Body of pancreas (tissue), 4 donors: ENCODE results near the gene UPF3A. TPM values are rescaled to one million over a fixed set of nuclear protein-coding genes. Genes with fewer than 3 reads are reported as not detected.

ENCODE experiments used
- ATAC-seq: fragments of 150-250 bp; one replicate; pipeline ENCODE4 v1.9.1; 2016
- DNase-seq, 4 donors: peaks; one replicate each; pipeline ENCODE4 v3.0.0-alpha.2; 2019
- H3K27ac ChIP-seq, 4 donors: fragments of 200-600 bp; sonication (generic); 1 replicate in 3 of 4; 2 replicates in 1 of 4; pipeline versions ENCODE4 v1.5.1 to v1.6.1; 2016 to 2019; ENCODE audit warnings: mild to moderate bottlenecking in 1 of 4, mixed read lengths in 1 of 4, moderate library complexity in 1 of 4
- H3K27me3 ChIP-seq, 2 donors: fragments of 200-600 bp; sonication (generic); one replicate each; pipeline ENCODE4 v1.6.0; 2016; ENCODE audit warnings: mild to moderate bottlenecking in 1 of 2
- H3K36me3 ChIP-seq, 2 donors: fragments of 200-600 bp; sonication (generic); replicated peaks in 1 of 2; 2 replicates each; pipeline ENCODE4 v1.5.1; 2016; ENCODE audit warnings: low read depth in 2 of 2; ENCODE audit not compliant: insufficient read depth in 1 of 2
- H3K4me1 ChIP-seq: fragments of 200-600 bp; sonication (generic); one replicate; pipeline ENCODE4 v1.6.0; 2016
- H3K4me3 ChIP-seq, 2 donors: fragments of 200-600 bp; sonication (generic); 1 replicate in 1 of 2; 2 replicates in 1 of 2; pipeline ENCODE4 v1.5.1; 2016 to 2019
- H3K9me3 ChIP-seq, 3 donors: fragments of 200-600 bp; sonication (generic); 1 replicate in 2 of 3; 2 replicates in 1 of 3; pipeline ENCODE4 v1.5.1; 2016
- CTCF ChIP-seq, 7 experiments: fragments of 450-650 bp in 4 of 7; fragments of 200-600 bp in 3 of 7; sonication (generic) in 3 of 7; IDR thresholded peaks; one replicate each; pipeline ENCODE4 v1.5.1; 2016 to 2019; ENCODE audit warnings: antibody characterized with exemption in 7 of 7
- POLR2A ChIP-seq, 3 donors: fragments of 450-650 bp; IDR thresholded peaks; one replicate each; pipeline ENCODE4 v1.6.1; 2016; ENCODE audit warnings: antibody characterized with exemption in 3 of 3, mild to moderate bottlenecking in 2 of 3
- whole genome bisulfite sequencing, 2 donors: methylation state at CpG; one replicate each; pipeline ENCODE4 v1.1.5; 2017; 5-methylcytosine and 5-hydroxymethylcytosine counted together
- intact Hi-C: fragments of 100-400 bp; cut with DNase I; formaldehyde crosslinking; loops from one replicate; pipeline ENCODE4 v1.15.1; 2023
- total RNA-seq, 2 donors: library from RNA; depleted of rRNA; stranded (reverse); fragments of >200 nt; gene quantifications; one replicate each; pipeline ENCODE4 v1.1.0, GENCODE V29; 2016

UPF3A gene
- total RNA-seq, 2 donors from 2014 or later = 33.9 to 35.8 TPM

GRCh38 chr13:114282041-114282670, 755 bp downstream of the UPF3A start:
- peak; percentile 65 for ATAC-seq
- WGBS, 2 donors = 0% methylated on average over 27 to 50 of the region's 50 CpGs
- H3K4me3 ChIP-seq = peak overlapping the region; percentile 72 to 93
- H3K36me3 ChIP-seq = peaks cover 7 to 9% of the 10 kb centered on the region in 2 donors
- peaks cover 34% of the 10 kb centered on the region for H3K4me1 ChIP-seq
- intact Hi-C loops = no loop called here
- no peaks in the 10 kb centered on the region for H3K27me3 ChIP-seq
- H3K9me3 ChIP-seq = no peaks in the 10 kb centered on the region
- TF ChIP-seq CTCF (IDR thresholded peaks at IDR 0.05) (peak in 1 of 7 experiments; percentile 5), POLR2A (IDR thresholded peaks at IDR 0.05) (peak; percentile 43 to 70 (median 49))
- H3K27ac ChIP-seq = peak overlapping the region; percentile 97 to 98 (median 98)
- DNase-seq = peak; percentile 32 to 45 (median 39)

GRCh38 chr13:114283576-114283975, 2.2 kb downstream of the UPF3A start:
- Histone ChIP-seq H3K36me3 (peaks cover 10 to 14% of the 10 kb centered on the region in 2 donors), H3K27ac (no peak overlapping the region), H3K9me3 (no peaks in the 10 kb centered on the region), H3K27me3 (no peaks in the 10 kb centered on the region), H3K4me3 (no peak overlapping the region), H3K4me1 (peaks cover 34% of the 10 kb centered on the region)
- 73 to 78% methylated on average over 3 of the region's 3 CpGs for WGBS, 2 donors
- DNase-seq (no peak), ATAC-seq (no peak)
- intact Hi-C loops = no loop called here
- TF ChIP-seq POLR2A (IDR thresholded peaks at IDR 0.05) (no peak), CTCF (IDR thresholded peaks at IDR 0.05) (no peak)

GRCh38 chr13:114284680-114285079, 3.3 kb downstream of the UPF3A start:
- Histone ChIP-seq H3K4me1 (peaks cover 34% of the 10 kb centered on the region), H3K9me3 (no peaks in the 10 kb centered on the region), H3K27ac (no peak overlapping the region), H3K27me3 (no peaks in the 10 kb centered on the region), H3K36me3 (peaks cover 10 to 14% of the 10 kb centered on the region in 2 donors), H3K4me3 (no peak overlapping the region)
- DNase-seq (no peak), ATAC-seq (no peak)
- no peak for TF ChIP-seq CTCF (IDR thresholded peaks at IDR 0.05)
- no peak for TF ChIP-seq POLR2A (IDR thresholded peaks at IDR 0.05)
- WGBS, 2 donors = 92 to 98% methylated on average over 8 of the region's 8 CpGs
- intact Hi-C loops = no loop called here

- 76 to 79% methylated on average over 4 of the region's 4 CpGs for WGBS, 2 donors
- no peak for TF ChIP-seq CTCF (IDR thresholded peaks at IDR 0.05)
- no peak for TF ChIP-seq POLR2A (IDR thresholded peaks at IDR 0.05)
- H3K4me1 ChIP-seq = peaks cover 28% of the 10 kb centered on the region
- intact Hi-C loops = no loop called here
- H3K27ac ChIP-seq = no peak overlapping the region
- no peak overlapping the region for H3K4me3 ChIP-seq
- DNase-seq (no peak), ATAC-seq (no peak)
- peaks cover 10 to 14% of the 10 kb centered on the region in 2 donors for H3K36me3 ChIP-seq
- no peaks in the 10 kb centered on the region for H3K9me3 ChIP-seq
- no peaks in the 10 kb centered on the region for H3K27me3 ChIP-seq
Measured at GRCh38 chr13:114285166-114285808, 3.9 kb downstream of the UPF3A start.
